ENCODE measurements around the gene ZIC1. TPM values are rescaled to one million over a fixed set of nuclear protein-coding genes. Genes with fewer than 3 reads are reported as not detected.

The ZIC1 gene
- total RNA-seq, 2 donors from 2014 or later: 0.04 TPM; not detected in 1

GRCh38 chr3:147411815-147412241 is 2.7 kb downstream of the ZIC1 start:
- H3K9me3 ChIP-seq: peaks cover 0 to 28% of the 10 kb centered on the region in 2 donors
- no peak for DNase-seq (ENCODE audit: low spot score)
- no peak for TF ChIP-seq CTCF (IDR thresholded peaks at IDR 0.05)
- peaks cover 62 to 85% of the 10 kb centered on the region in 2 donors for H3K27me3 ChIP-seq
- H3K4me1 ChIP-seq: peaks cover 0 to 42% of the 10 kb centered on the region in 2 donors
- no peaks in the 10 kb centered on the region for H3K36me3 ChIP-seq
- no peak overlapping the region for H3K4me3 ChIP-seq
- no peak overlapping the region for H3K27ac ChIP-seq

GRCh38 chr3:147412261-147412916 is 3.2 kb downstream of the ZIC1 start:
- peaks cover 0 to 28% of the 10 kb centered on the region in 2 donors for H3K9me3 ChIP-seq
- H3K4me1 ChIP-seq: peaks cover 0 to 42% of the 10 kb centered on the region in 2 donors
- no peak for TF ChIP-seq CTCF (IDR thresholded peaks at IDR 0.05)
- H3K27ac ChIP-seq: no peak overlapping the region
- peaks cover 57 to 80% of the 10 kb centered on the region in 2 donors for H3K27me3 ChIP-seq
- no peak overlapping the region for H3K4me3 ChIP-seq
- DNase-seq (ENCODE audit: low spot score): no peak
- no peaks in the 10 kb centered on the region for H3K36me3 ChIP-seq

- Histone ChIP-seq H3K4me1 (peaks cover 0 to 42% of the 10 kb centered on the region in 2 donors), H3K27ac (no peak overlapping the region), H3K27me3 (peaks cover 56 to 73% of the 10 kb centered on the region in 2 donors), H3K36me3 (no peaks in the 10 kb centered on the region), H3K9me3 (peaks cover 0 to 28% of the 10 kb centered on the region in 2 donors), H3K4me3 (peak overlapping the region in 1 of 2 donors; percentile 1)
- DNase-seq (ENCODE audit: low spot score): no peak
- TF ChIP-seq CTCF (IDR thresholded peaks at IDR 0.05): no peak
Observed at GRCh38 chr3:147412917-147413685, 3.9 kb downstream of the ZIC1 start.

DNA sequence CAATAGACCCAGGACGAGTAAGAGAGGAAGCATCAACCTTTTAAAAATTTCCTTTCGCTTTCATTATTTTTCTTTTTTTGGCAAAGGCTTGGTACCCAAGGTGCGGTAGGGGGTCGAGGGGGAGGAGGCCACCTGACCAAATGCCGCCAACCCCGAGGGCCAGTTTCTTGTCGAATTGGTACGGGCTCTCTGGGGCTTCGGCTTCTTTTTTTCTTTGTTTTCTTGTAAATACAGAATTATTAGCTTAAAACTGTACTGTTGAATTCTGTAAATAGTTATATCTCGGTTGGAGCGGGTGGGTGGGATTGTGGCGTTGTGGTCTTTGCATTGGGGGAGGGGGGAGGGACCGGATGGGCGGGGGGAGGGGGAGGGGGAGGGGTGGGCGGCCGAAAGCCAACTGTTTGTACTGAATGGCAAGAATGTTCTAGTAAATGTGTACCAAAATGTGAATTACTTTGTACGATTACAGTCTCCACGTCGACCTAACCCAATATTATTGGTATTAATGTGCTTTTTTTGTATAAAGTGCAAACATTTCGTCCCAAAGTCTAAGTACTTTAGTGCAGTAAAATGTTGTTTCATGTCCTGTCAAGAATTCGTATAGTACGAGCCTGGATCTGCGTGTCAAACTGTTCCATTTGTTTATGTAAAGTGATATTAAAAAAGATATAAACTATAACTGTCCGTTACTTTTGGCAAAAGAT is 4.7 kb downstream of the ZIC1 start:
- Histone ChIP-seq H3K4me1 (peaks cover 0 to 43% of the 10 kb centered on the region in 2 donors), H3K36me3 (no peaks in the 10 kb centered on the region), H3K27ac (no peak overlapping the region), H3K9me3 (peaks cover 0 to 28% of the 10 kb centered on the region in 2 donors), H3K27me3 (peaks cover 58 to 68% of the 10 kb centered on the region in 2 donors), H3K4me3 (peak overlapping the region in 1 of 2 donors; percentile 1)
- no peak for DNase-seq (ENCODE audit: low spot score)
- TF ChIP-seq CTCF (IDR thresholded peaks at IDR 0.05): no peak

DNA sequence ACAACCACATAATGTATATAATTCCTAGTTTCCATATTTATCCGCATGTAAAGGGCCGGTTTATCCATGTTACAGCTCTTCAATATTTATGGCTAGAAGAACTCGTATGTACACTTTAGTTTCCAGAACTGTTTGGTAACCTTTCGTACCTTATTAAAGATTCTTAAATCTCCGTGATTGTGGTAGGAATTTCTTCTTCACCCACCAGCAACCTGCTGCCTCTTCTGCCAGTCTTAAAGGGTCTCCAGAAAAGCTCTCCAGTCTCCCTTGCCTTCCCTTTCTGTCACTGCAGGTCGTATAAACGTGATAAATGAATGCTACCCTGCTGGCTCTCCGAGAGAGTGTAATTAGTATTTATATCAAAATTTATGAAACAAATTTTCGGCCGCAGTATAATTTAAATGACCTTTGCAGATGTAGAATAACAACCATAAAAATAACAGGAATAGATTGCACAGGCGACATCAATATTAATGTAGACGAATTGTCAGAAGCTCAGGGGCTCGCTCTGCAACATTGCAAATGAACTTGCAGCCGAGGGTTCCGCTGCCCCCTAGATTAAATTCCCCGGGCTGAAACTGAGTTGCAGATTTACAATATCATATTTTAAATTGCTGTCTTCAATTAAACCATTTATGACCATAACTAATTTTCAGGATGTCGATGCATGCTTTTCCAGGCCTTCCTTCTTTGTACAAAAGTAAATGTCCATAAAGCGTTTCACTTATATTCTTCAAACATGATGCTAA is 5.4 kb downstream of the ZIC1 start:
- Histone ChIP-seq H3K27me3 (peaks cover 59 to 68% of the 10 kb centered on the region in 2 donors), H3K4me1 (peaks cover 0 to 44% of the 10 kb centered on the region in 2 donors), H3K27ac (no peak overlapping the region), H3K9me3 (peaks cover 0 to 28% of the 10 kb centered on the region in 2 donors), H3K36me3 (no peaks in the 10 kb centered on the region), H3K4me3 (no peak overlapping the region)
- DNase-seq (ENCODE audit: low spot score): no peak
- TF ChIP-seq CTCF (IDR thresholded peaks at IDR 0.05): no peak
